GM23338 (cell line): ENCODE data around the gene NAALADL2. TPM values are rescaled to one million over a fixed set of nuclear protein-coding genes. Genes with fewer than 3 reads are reported as not detected.

ENCODE experiments used
- ATAC-seq: fragments of 200-7000 bp; cut with Tn5 transposase; 3 replicates; pipeline ENCODE4 v1.9.1; 2020
- DNase-seq: peaks from one replicate; pipeline ENCODE4 v3.0.0-alpha.2; 2015; ENCODE audit warnings: low spot score
- H2AFZ ChIP-seq: fragments of 200-600 bp; sonication (generic); 2 replicates; pipeline ENCODE4 v1.8.0; 2016; ENCODE audit warnings: antibody characterized with exemption, mild to moderate bottlenecking, moderate library complexity
- H3F3A ChIP-seq: fragments of 200-600 bp; sonication (generic); replicated peaks from 2 replicates; pipeline ENCODE4 v1.8.0; 2017; ENCODE audit warnings: antibody characterized with exemption, mixed run types, low read depth
- H3K27ac ChIP-seq: fragments of 200-600 bp; sonication (generic); 2 replicates; pipeline ENCODE4 v1.6.1; 2016; ENCODE audit warnings: low read depth
- H3K27me3 ChIP-seq: fragments of 200-600 bp; sonication (generic); 2 replicates; pipeline ENCODE4 v1.8.0; 2016; ENCODE audit warnings: mild to moderate bottlenecking, mixed run types, moderate library complexity; ENCODE audit not compliant: insufficient read depth
- H3K36me3 ChIP-seq: fragments of 200-600 bp; sonication (generic); 2 replicates; pipeline ENCODE4 v1.8.0; 2016; ENCODE audit warnings: mild to moderate bottlenecking; ENCODE audit not compliant: insufficient read depth
- H3K4me1 ChIP-seq: fragments of 200-600 bp; sonication (generic); 2 replicates; pipeline ENCODE4 v1.8.0; 2016; ENCODE audit warnings: mild to moderate bottlenecking, moderate library complexity; ENCODE audit not compliant: insufficient read depth
- H3K4me2 ChIP-seq: fragments of 200-600 bp; sonication (generic); 2 replicates; pipeline ENCODE4 v1.7.1; 2017; ENCODE audit warnings: mixed run types
- H3K4me3 ChIP-seq: fragments of 200-600 bp; sonication (generic); 2 replicates; pipeline ENCODE4 v1.6.1; 2016; ENCODE audit warnings: mixed run types
- H3K79me2 ChIP-seq: fragments of 200-600 bp; sonication (generic); replicated peaks from 2 replicates; pipeline ENCODE4 v1.8.0; 2017; ENCODE audit warnings: mild to moderate bottlenecking; ENCODE audit not compliant: insufficient read depth
- H3K9me2 ChIP-seq: fragments of 200-600 bp; sonication (generic); 2 replicates; pipeline ENCODE4 v1.8.0; 2017; ENCODE audit not compliant: insufficient read depth
- H4K20me1 ChIP-seq: fragments of 200-600 bp; sonication (generic); replicated peaks from 2 replicates; pipeline ENCODE4 v1.8.0; 2017; ENCODE audit warnings: mild to moderate bottlenecking; ENCODE audit not compliant: insufficient read depth
- H3K27ac Mint-ChIP-seq: 2 replicates; pipeline ENCODE4 v1.8.0; 2020; ENCODE audit warnings: inconsistent platforms, mild to moderate bottlenecking, moderate library complexity, mixed read lengths
- H3K27me3 Mint-ChIP-seq: 3 replicates; pipeline ENCODE4 v1.8.0; 2022; ENCODE audit warnings: low read depth, mild to moderate bottlenecking, moderate library complexity, mixed read lengths, inconsistent platforms; ENCODE audit not compliant: insufficient read depth, poor library complexity
- H3K36me3 Mint-ChIP-seq: 3 replicates; pipeline ENCODE4 v1.8.0; 2021; ENCODE audit warnings: low read depth, mild to moderate bottlenecking, inconsistent platforms, moderate library complexity, mixed read lengths
- H3K4me1 Mint-ChIP-seq: 3 replicates; pipeline ENCODE4 v1.8.0; 2020; ENCODE audit warnings: mild to moderate bottlenecking, inconsistent platforms, mixed read lengths
- H3K4me3 Mint-ChIP-seq: 3 replicates; pipeline ENCODE4 v1.8.0; 2021; ENCODE audit warnings: moderate library complexity, mild to moderate bottlenecking, inconsistent platforms, mixed read lengths
- H3K9me3 Mint-ChIP-seq: 3 replicates; pipeline ENCODE4 v1.8.0; 2020; ENCODE audit warnings: moderate library complexity, mild to moderate bottlenecking, inconsistent platforms, mixed read lengths
- CREB1 ChIP-seq: fragments of 250-450 bp; sonication (Bioruptor Pico); IDR thresholded peaks from 2 replicates; pipeline ENCODE4 v1.5.0; 2020; ENCODE audit warnings: low read depth, mild to moderate bottlenecking, moderate library complexity
- CTCF ChIP-seq, 2 experiments: fragments of 200-600 bp in 1 of 2; sonication (generic) in 1 of 2; conservative IDR thresholded peaks; 2 replicates each; pipeline versions ENCODE4 v1.5.1 to v1.6.1; 2016 to 2017; ENCODE audit warnings: antibody characterized with exemption in 2 of 2, low read depth in 2 of 2, mild to moderate bottlenecking in 2 of 2, moderate library complexity in 1 of 2
- ETS1 ChIP-seq: IDR thresholded peaks from 2 replicates; pipeline ENCODE4 v1.6.1; 2016; ENCODE audit warnings: antibody characterized with exemption
- EZH2 ChIP-seq: fragments of 200-600 bp; sonication (generic); IDR thresholded peaks from one replicate; pipeline ENCODE4 v1.8.0; 2017; ENCODE audit warnings: antibody characterized with exemption, mild to moderate bottlenecking, low read depth; ENCODE audit not compliant: unreplicated experiment
- EZH2phosphoT487 ChIP-seq: fragments of 200-600 bp; sonication (generic); IDR thresholded peaks from one replicate; pipeline ENCODE4 v1.8.1; 2018; ENCODE audit warnings: antibody characterized with exemption; ENCODE audit not compliant: unreplicated experiment
- JUNB ChIP-seq: IDR thresholded peaks from one replicate; pipeline ENCODE4 v1.6.1; 2016; ENCODE audit warnings: antibody characterized with exemption; ENCODE audit not compliant: unreplicated experiment
- NANOG ChIP-seq: IDR thresholded peaks from 2 replicates; pipeline ENCODE4 v1.6.1; 2016; ENCODE audit warnings: antibody characterized with exemption, borderline replicate concordance
- POLR2AphosphoS5 ChIP-seq: IDR thresholded peaks from 2 replicates; pipeline ENCODE4 v1.6.1; 2016; ENCODE audit warnings: antibody characterized with exemption, low read depth
- REST ChIP-seq: IDR thresholded peaks from one replicate; pipeline ENCODE4 v1.6.1; 2018; ENCODE audit warnings: antibody characterized with exemption; ENCODE audit not compliant: unreplicated experiment
- STAT1 ChIP-seq: IDR thresholded peaks from one replicate; pipeline ENCODE4 v1.6.1; 2016; ENCODE audit warnings: antibody characterized with exemption; ENCODE audit not compliant: unreplicated experiment
- ZNF114 ChIP-seq: fragments of 250-450 bp; sonication (Bioruptor Pico); IDR thresholded peaks from 2 replicates; pipeline ENCODE4 v1.5.0; 2020; ENCODE audit warnings: mild to moderate bottlenecking, moderate library complexity
- ZNF331 ChIP-seq: fragments of 250-450 bp; sonication (Bioruptor Pico); IDR thresholded peaks from 2 replicates; pipeline ENCODE4 v1.5.0; 2020; ENCODE audit warnings: low read depth, mild to moderate bottlenecking, moderate library complexity
- ZNF462 ChIP-seq: fragments of 250-450 bp; sonication (Bioruptor Pico); IDR thresholded peaks from 2 replicates; pipeline ENCODE4 v1.5.0; 2020; ENCODE audit warnings: mild to moderate bottlenecking, moderate library complexity
- polyA plus RNA-seq: library from polyadenylated mRNA; unstranded; fragments of >200 nt; fragmentation: Nextera tagmentation; extraction: Ambion mirVana; gene quantifications from 2 replicates; pipeline ENCODE4 v1.2.1, GENCODE V29; 2016
- total RNA-seq: library from RNA; depleted of rRNA; stranded (reverse); fragments of >200 nt; shearing (Covaris generic); gene quantifications from 2 replicates; pipeline ENCODE4 v1.2.3, GENCODE V29; 2014

Gene NAALADL2
- total and polyA plus RNA-seq, 2 experiments from 2014 or later, result 1.6 to 2.6 TPM

GRCh38 chr3:175075269-175075668 lies 216.1 kb downstream of the NAALADL2 start:
- H4K20me1 ChIP-seq, result no peaks in the 10 kb centered on the region

More at GRCh38 chr3:175075269-175075668, 216.1 kb downstream of the NAALADL2 start:
- Mint-ChIP-seq H3K36me3 (no peaks in the 10 kb centered on the region), H3K9me3 (no peaks in the 10 kb centered on the region), H3K27me3 (no peaks in the 10 kb centered on the region), H3K27ac (no peak overlapping the region; the same call in 1 of the 2 replicates), H3K4me1 (no peaks in the 10 kb centered on the region), H3K4me3 (no peak overlapping the region)
- Histone ChIP-seq H2AFZ (no peak overlapping the region), H3K4me1 (no peaks in the 10 kb centered on the region), H3K36me3 (no peaks in the 10 kb centered on the region), H3F3A (no peaks in the 10 kb centered on the region), H3K27ac (no peak overlapping the region), H3K79me2 (no peaks in the 10 kb centered on the region), H3K4me2 (no peak overlapping the region), H3K4me3 (no peak overlapping the region), H3K9me2 (no peaks in the 10 kb centered on the region), H3K27me3 (no peaks in the 10 kb centered on the region)
- no peak for DNase-seq
- ATAC-seq, result no peak
- TF ChIP-seq POLR2AphosphoS5, result no peak
- TF ChIP-seq REST, result no peak
- TF ChIP-seq EZH2, result no peak
- TF ChIP-seq CTCF (conservative IDR thresholded peaks at IDR 0.05; ENCODE audit: low read depth in 2 of 2), result no peak
- no peak for TF ChIP-seq ZNF462 (CRISPR knock-in tag)
- TF ChIP-seq JUNB, result no peak
- TF ChIP-seq NANOG, result no peak
- no peak for TF ChIP-seq STAT1
- TF ChIP-seq ZNF114, result no peak
- TF ChIP-seq EZH2phosphoT487, result no peak
- TF ChIP-seq CREB1 (CRISPR knock-in tag), result no peak
- no peak for TF ChIP-seq ETS1
- TF ChIP-seq ZNF331 (CRISPR knock-in tag), result no peak
